Measurements from ENCODE around the gene LCLAT1.

- TF ChIP-seq CTCF (optimal IDR thresholded peaks at IDR 0.05 in 1 of 3, IDR thresholded peaks at IDR 0.05 in 1 of 3, conservative IDR thresholded peaks at IDR 0.05 in 1 of 3; ENCODE audit: extremely low read depth in 1 of 3, insufficient read depth in 2 of 3, low read length in 3 of 3) (no peak), EZH2 (IDR thresholded peaks at IDR 0.05; ENCODE audit: low read length) (no peak)
Observed at GRCh38 chr2:30620102-30620501, 173.1 kb downstream of the LCLAT1 start.
